DND-41 (cell line): ENCODE measurements around the gene NRP1.

Experiments
- EZH2 ChIP-seq: IDR thresholded peaks from 3 replicates; pipeline ENCODE4 v1.6.1; 2012; ENCODE audit warnings: borderline replicate concordance, low read depth, mild to moderate bottlenecking, moderate library complexity, low read length, inconsistent platforms; ENCODE audit not compliant: severe bottlenecking
- TF ChIP-seq, protein P1 (sequence below): IDR thresholded peaks from 2 replicates; pipeline ENCODE4 v1.5.1; 2012; ENCODE audit warnings: borderline replicate concordance, low read length, moderate library complexity, mild to moderate bottlenecking; ENCODE audit not compliant: poor library complexity, severe bottlenecking; ENCODE audit errors: extremely low read depth

DNA sequence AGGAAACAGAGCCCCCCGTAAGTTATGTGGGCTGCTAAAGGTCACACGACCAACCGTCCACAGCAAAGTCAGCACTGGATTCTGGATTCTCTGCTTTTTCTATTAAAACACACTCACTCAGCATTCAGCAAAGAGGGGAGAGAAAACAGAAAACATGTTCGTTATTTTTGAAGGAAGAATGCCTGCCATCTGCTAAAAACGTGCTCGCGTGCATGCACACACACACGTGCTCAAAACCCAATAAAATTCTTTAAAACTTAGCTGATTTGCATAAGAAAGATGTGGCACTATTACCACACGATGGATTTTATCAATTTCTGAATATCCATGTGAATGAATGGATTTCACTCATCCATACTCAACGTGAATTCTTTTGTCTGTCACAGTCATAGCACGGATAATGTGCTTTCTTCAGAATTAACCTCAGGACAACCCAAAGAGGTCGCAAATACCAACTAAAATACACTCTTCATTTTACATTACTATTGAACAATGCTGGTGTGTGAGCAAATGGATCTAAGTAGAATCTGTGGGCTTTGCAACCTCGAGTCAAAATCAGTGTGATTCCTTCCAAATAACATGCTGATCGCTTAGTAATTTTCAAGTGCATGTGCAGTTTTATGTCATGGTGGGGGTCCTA lies 40.8 kb downstream of the NRP1 start:
- TF ChIP-seq, protein P1, sequence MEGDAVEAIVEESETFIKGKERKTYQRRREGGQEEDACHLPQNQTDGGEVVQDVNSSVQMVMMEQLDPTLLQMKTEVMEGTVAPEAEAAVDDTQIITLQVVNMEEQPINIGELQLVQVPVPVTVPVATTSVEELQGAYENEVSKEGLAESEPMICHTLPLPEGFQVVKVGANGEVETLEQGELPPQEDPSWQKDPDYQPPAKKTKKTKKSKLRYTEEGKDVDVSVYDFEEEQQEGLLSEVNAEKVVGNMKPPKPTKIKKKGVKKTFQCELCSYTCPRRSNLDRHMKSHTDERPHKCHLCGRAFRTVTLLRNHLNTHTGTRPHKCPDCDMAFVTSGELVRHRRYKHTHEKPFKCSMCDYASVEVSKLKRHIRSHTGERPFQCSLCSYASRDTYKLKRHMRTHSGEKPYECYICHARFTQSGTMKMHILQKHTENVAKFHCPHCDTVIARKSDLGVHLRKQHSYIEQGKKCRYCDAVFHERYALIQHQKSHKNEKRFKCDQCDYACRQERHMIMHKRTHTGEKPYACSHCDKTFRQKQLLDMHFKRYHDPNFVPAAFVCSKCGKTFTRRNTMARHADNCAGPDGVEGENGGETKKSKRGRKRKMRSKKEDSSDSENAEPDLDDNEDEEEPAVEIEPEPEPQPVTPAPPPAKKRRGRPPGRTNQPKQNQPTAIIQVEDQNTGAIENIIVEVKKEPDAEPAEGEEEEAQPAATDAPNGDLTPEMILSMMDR: no peak
- TF ChIP-seq EZH2: no peak
